HepG2 (cell line): ENCODE results near the gene ING5. TPM values are rescaled to one million over a fixed set of nuclear protein-coding genes. Genes with fewer than 3 reads are reported as not detected.

Source experiments
- ATF7 ChIP-seq, 2 experiments: fragments of 450-650 bp in 1 of 2; sonication (generic) in 1 of 2; formaldehyde crosslinking in 1 of 2; IDR thresholded peaks; 2 replicates each; pipeline versions ENCODE4 v1.4.0 to v1.6.1; 2016 to 2020; ENCODE audit warnings: antibody characterized with exemption in 1 of 2, mild to moderate bottlenecking in 1 of 2, missing genetic modification reagents in 1 of 2
- EP300 ChIP-seq, 3 experiments: sonication (generic) in 1 of 3; formaldehyde crosslinking in 1 of 3; IDR thresholded peaks; 2 replicates each; pipeline versions ENCODE4 v1.5.1 to v1.6.1; 2011 to 2020; ENCODE audit warnings: low read depth in 2 of 3, low read length in 2 of 3, borderline replicate concordance in 1 of 3, improper control_type of control experiment in 1 of 3, mild to moderate bottlenecking in 1 of 3, missing genetic modification reagents in 1 of 3, moderate library complexity in 1 of 3
- HNRNPUL1 ChIP-seq: fragments of 200-400 bp; formaldehyde crosslinking; IDR thresholded peaks from 2 replicates; pipeline ENCODE4 v1.6.1; 2017; ENCODE audit warnings: low read depth, mild to moderate bottlenecking, low read length, moderate library complexity
- KLF13 ChIP-seq: sonication (generic); formaldehyde crosslinking; IDR thresholded peaks from 2 replicates; pipeline ENCODE4 v1.4.0; 2020; ENCODE audit warnings: mild to moderate bottlenecking, missing genetic modification reagents
- NKX3-1 ChIP-seq: sonication (generic); formaldehyde crosslinking; IDR thresholded peaks from 2 replicates; pipeline ENCODE4 v1.5.0; 2020; ENCODE audit warnings: missing genetic modification reagents
- POGZ ChIP-seq: sonication (generic); formaldehyde crosslinking; IDR thresholded peaks from 2 replicates; pipeline ENCODE4 v1.4.0; 2020; ENCODE audit warnings: mild to moderate bottlenecking, missing genetic modification reagents
- RBFOX2 ChIP-seq: fragments of 200-400 bp; formaldehyde crosslinking; IDR thresholded peaks from 2 replicates; pipeline ENCODE4 v1.6.1; 2017; ENCODE audit warnings: low read depth, mild to moderate bottlenecking, low read length
- SMAD1 ChIP-seq: sonication (generic); formaldehyde crosslinking; IDR thresholded peaks from 2 replicates; pipeline ENCODE4 v1.4.0; 2020; ENCODE audit warnings: missing genetic modification reagents, low read depth, mild to moderate bottlenecking, borderline replicate concordance
- SNAI1 ChIP-seq: sonication (generic); formaldehyde crosslinking; IDR thresholded peaks from 2 replicates; pipeline ENCODE4 v1.5.0; 2020; ENCODE audit warnings: mild to moderate bottlenecking, missing genetic modification reagents, borderline replicate concordance
- TARDBP ChIP-seq: sonication (generic); formaldehyde crosslinking; IDR thresholded peaks from 2 replicates; pipeline ENCODE4 v1.8.0; 2022; ENCODE audit warnings: mild to moderate bottlenecking, missing genetic modification reagents
- TBX3 ChIP-seq: fragments of 450-650 bp; IDR thresholded peaks from 2 replicates; pipeline ENCODE4 v1.6.1; 2017; ENCODE audit warnings: antibody characterized with exemption, mild to moderate bottlenecking, inconsistent platforms, borderline replicate concordance
- THAP11 ChIP-seq: IDR thresholded peaks from 2 replicates; pipeline ENCODE4 v1.6.1; 2016; ENCODE audit warnings: missing biosample characterization, missing genetic modification reagents
- ZNF160 ChIP-seq: sonication (generic); formaldehyde crosslinking; IDR thresholded peaks from 2 replicates; pipeline ENCODE4 v1.8.0; 2022; ENCODE audit warnings: mild to moderate bottlenecking, inconsistent platforms, missing genetic modification reagents
- ZNF441 ChIP-seq: sonication (generic); formaldehyde crosslinking; IDR thresholded peaks from 2 replicates; pipeline ENCODE4 v1.7.0; 2021; ENCODE audit warnings: missing genetic modification reagents, borderline replicate concordance
- ZNF446 ChIP-seq: sonication (generic); formaldehyde crosslinking; IDR thresholded peaks from 2 replicates; pipeline ENCODE4 v1.5.0; 2020; ENCODE audit warnings: mild to moderate bottlenecking, missing genetic modification reagents
- ZNF557 ChIP-seq: sonication (generic); formaldehyde crosslinking; IDR thresholded peaks from 2 replicates; pipeline ENCODE4 v1.4.0; 2020; ENCODE audit warnings: missing genetic modification reagents
- ZNF589 ChIP-seq: sonication (generic); formaldehyde crosslinking; conservative IDR thresholded peaks from 2 replicates; pipeline ENCODE4 v1.8.0; 2022; ENCODE audit warnings: mild to moderate bottlenecking, moderate library complexity, missing genetic modification reagents
- ZNF740 ChIP-seq: sonication (generic); formaldehyde crosslinking; IDR thresholded peaks from 2 replicates; pipeline ENCODE4 v1.4.0; 2020; ENCODE audit warnings: missing genetic modification reagents
- ZSCAN22 ChIP-seq: sonication (generic); formaldehyde crosslinking; IDR thresholded peaks from 2 replicates; pipeline ENCODE4 v1.4.0; 2020; ENCODE audit warnings: mild to moderate bottlenecking, missing genetic modification reagents
- polyA plus RNA-seq, 8 experiments: library from polyadenylated mRNA; depleted of rRNA in 3 of 8; stranded (reverse) in 7 of 8; unstranded in 1 of 8; fragments of >200 nt; fragmentation: Illumina TruSeq in 4 of 8; extraction: Trizol in 4 of 8; gene quantifications; 2 replicates each; pipeline versions ENCODE4 v1.2.1 to v1.2.3, GENCODE V29; 2011 to 2016; ENCODE audit warnings: low read depth in 4 of 8, missing spikeins in 1 of 8, mixed read lengths in 1 of 8; ENCODE audit not compliant: insufficient read depth in 1 of 8
- total RNA-seq, 5 experiments: library from RNA; depleted of rRNA; stranded (reverse); fragments of >200 nt; fragmentation: Illumina TruSeq; extraction: Trizol; gene quantifications; 2 replicates each; pipeline ENCODE4 v1.2.3, GENCODE V29; 2016; ENCODE audit warnings: low read depth in 1 of 5
- TF ChIP-seq, protein P1 (sequence below): sonication (generic); formaldehyde crosslinking; IDR thresholded peaks from 2 replicates; pipeline ENCODE4 v1.8.0; 2022; ENCODE audit warnings: mild to moderate bottlenecking, missing genetic modification reagents, borderline replicate concordance
- TF ChIP-seq, protein P2 (sequence below): sonication (generic); formaldehyde crosslinking; IDR thresholded peaks from 2 replicates; pipeline ENCODE4 v1.5.1; 2020; ENCODE audit warnings: missing genetic modification reagents, mild to moderate bottlenecking, borderline replicate concordance

The ING5 gene
- total and polyA plus RNA-seq, 2 of the 13 experiments (the other 11 are each of a cell fraction or from before 2014, with no cell fraction given) = 61.9 to 71.9 TPM

DNA sequence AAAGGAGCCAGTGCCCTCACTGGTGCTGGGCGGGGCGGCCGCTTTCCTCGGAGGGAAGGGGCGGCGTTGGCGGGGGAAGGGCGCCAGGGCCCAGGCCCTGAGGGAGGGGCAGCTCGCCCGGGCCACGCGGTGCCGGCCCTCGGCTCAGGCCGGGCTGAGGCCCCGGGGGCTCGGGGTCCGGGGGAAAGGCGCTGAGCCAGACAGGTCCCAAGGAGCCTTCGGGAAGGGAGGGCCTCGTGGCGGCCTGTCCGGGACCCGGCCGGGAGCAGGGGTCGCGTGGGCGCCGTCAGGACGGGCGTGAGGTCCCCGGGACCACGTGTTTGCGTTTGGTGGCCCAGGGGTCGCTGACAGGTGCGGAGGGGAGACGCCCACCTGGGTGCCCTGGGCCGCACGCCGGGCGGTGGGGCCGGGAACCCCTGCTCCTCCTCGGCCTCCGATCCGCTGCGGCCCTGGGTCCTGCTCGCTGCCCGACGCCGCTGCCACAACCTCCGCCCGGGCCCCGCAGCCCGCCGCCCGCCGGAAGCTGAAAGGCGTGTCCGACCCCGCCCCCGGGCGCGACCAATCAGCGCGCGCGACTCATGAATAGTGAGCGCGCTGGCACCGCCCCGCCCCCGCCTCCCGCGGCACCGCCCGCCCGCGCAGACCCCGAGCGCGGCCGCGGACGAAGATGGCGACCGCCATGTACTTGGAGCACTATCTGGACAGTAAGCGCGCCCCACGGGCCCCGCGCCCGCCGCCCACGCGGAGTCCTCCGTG is at the start of gene ING5 (continued):
- TF ChIP-seq, protein P1, sequence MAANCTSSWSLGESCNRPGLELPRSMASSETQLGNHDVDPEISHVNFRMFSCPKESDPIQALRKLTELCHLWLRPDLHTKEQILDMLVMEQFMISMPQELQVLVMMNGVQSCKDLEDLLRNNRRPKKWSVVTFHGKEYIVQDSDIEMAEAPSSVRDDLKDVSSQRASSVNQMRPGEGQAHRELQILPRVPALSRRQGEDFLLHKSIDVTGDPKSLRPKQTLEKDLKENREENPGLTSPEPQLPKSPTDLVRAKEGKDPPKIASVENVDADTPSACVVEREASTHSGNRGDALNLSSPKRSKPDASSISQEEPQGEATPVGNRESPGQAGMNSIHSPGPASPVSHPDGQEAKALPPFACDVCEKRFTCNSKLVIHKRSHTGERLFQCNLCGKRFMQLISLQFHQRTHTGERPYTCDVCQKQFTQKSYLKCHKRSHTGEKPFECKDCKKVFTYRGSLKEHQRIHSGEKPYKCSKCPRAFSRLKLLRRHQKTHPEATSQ (CRISPR knock-in tag) = peak; percentile 91
- peak; percentile 86 for TF ChIP-seq ZSCAN22
- no peak for TF ChIP-seq ZNF589 (CRISPR knock-in tag)
- TF ChIP-seq ZNF441 = no peak; the same call in none of the 2 replicates
- TF ChIP-seq TARDBP = peak; percentile 94
- peak; percentile 49; the same call in 1 of the 2 replicates for TF ChIP-seq KLF13 (CRISPR knock-in tag)
- TF ChIP-seq THAP11 (CRISPR knock-in tag) = peak; percentile 65
- TF ChIP-seq TBX3 = no peak
- peak; percentile 96 for TF ChIP-seq ZNF446
- TF ChIP-seq RBFOX2 = peak; percentile 98
- no peak; the same call in 1 of the 2 replicates for TF ChIP-seq NKX3-1 (CRISPR knock-in tag)
- no peak; the same call in 1 of the 2 replicates for TF ChIP-seq ZNF740 (CRISPR knock-in tag)
- peak in 1 of 2 experiments; percentile 12; a peak in 1 of 4 replicates for TF ChIP-seq EP300 (IDR thresholded peaks at IDR 0.05; ENCODE audit: low read depth in 2 of 2, low read length in 2 of 2)
- TF ChIP-seq EP300 (CRISPR knock-in tag; IDR thresholded peaks at IDR 0.05; ENCODE audit: borderline replicate concordance) = no peak
- peak; percentile 54; the same call in 1 of the 2 replicates for TF ChIP-seq SNAI1 (CRISPR knock-in tag)
- no peak for TF ChIP-seq ATF7 (IDR thresholded peaks at IDR 0.05)
- TF ChIP-seq ATF7 (CRISPR knock-in tag; IDR thresholded peaks at IDR 0.05) = peak; percentile 61; the same call in 1 of the 2 replicates
- TF ChIP-seq HNRNPUL1 = no peak
- TF ChIP-seq, protein P2, sequence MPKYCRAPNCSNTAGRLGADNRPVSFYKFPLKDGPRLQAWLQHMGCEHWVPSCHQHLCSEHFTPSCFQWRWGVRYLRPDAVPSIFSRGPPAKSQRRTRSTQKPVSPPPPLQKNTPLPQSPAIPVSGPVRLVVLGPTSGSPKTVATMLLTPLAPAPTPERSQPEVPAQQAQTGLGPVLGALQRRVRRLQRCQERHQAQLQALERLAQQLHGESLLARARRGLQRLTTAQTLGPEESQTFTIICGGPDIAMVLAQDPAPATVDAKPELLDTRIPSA (CRISPR knock-in tag) = peak; percentile 86
- 0 out of 2 replicates have a peak, but pooled peaks have one; percentile 34 for TF ChIP-seq POGZ (CRISPR knock-in tag)
- peak; percentile 80; the same call in 1 of the 2 replicates for TF ChIP-seq ZNF160 (CRISPR knock-in tag)
- TF ChIP-seq ZNF557 (CRISPR knock-in tag) = no peak
- peak; percentile 46 for TF ChIP-seq SMAD1 (CRISPR knock-in tag)
